Mesendoderm (in vitro differentiated cells): Measurements from ENCODE around the gene ACKR1.

Source experiments
- DNase-seq: peaks from one replicate; pipeline ENCODE4 v3.0.0; 2013
- H2AK5ac ChIP-seq: 2 replicates; pipeline ENCODE4 v1.6.1; 2013; ENCODE audit warnings: low read length, inconsistent platforms
- H2BK120ac ChIP-seq: 2 replicates; pipeline ENCODE4 v1.6.1; 2013; ENCODE audit warnings: low read depth, mild to moderate bottlenecking, low read length, moderate library complexity, mixed read lengths
- H2BK15ac ChIP-seq: replicated peaks from 2 replicates; pipeline ENCODE4 v1.6.1; 2013; ENCODE audit warnings: low read depth, mild to moderate bottlenecking, moderate library complexity
- H2BK5ac ChIP-seq: 2 replicates; pipeline ENCODE4 v1.6.1; 2013; ENCODE audit warnings: low read length, inconsistent platforms
- H3K18ac ChIP-seq: 2 replicates; pipeline ENCODE4 v1.6.1; 2013; ENCODE audit warnings: mild to moderate bottlenecking, low read length, mixed read lengths
- H3K23ac ChIP-seq: one replicate; pipeline ENCODE4 v1.6.1; 2013; ENCODE audit warnings: low read length
- H3K27ac ChIP-seq: 2 replicates; pipeline ENCODE4 v1.5.1; 2013; ENCODE audit warnings: low read depth, mild to moderate bottlenecking, inconsistent platforms, low read length, moderate library complexity
- H3K27me3 ChIP-seq: 2 replicates; pipeline ENCODE4 v1.6.1; 2013; ENCODE audit warnings: low read length, control low read depth, mild to moderate bottlenecking, inconsistent platforms; ENCODE audit not compliant: insufficient read depth, poor library complexity
- H3K36me3 ChIP-seq: 2 replicates; pipeline ENCODE4 v1.6.1; 2013; ENCODE audit warnings: low read length, inconsistent platforms; ENCODE audit not compliant: control insufficient read depth, insufficient read depth
- H3K4ac ChIP-seq: one replicate; pipeline ENCODE4 v1.6.1; 2013; ENCODE audit warnings: low read depth, mild to moderate bottlenecking, low read length, moderate library complexity
- H3K4me1 ChIP-seq: 2 replicates; pipeline ENCODE4 v1.6.1; 2013; ENCODE audit warnings: low read depth, low read length, inconsistent platforms; ENCODE audit not compliant: control insufficient read depth
- H3K4me2 ChIP-seq: 2 replicates; pipeline ENCODE4 v1.6.1; 2013; ENCODE audit warnings: low read length
- H3K4me3 ChIP-seq: 2 replicates; pipeline ENCODE4 v1.5.1; 2013; ENCODE audit warnings: mild to moderate bottlenecking, low read length
- H3K56ac ChIP-seq: one replicate; pipeline ENCODE4 v1.6.1; 2013; ENCODE audit warnings: low read length
- H3K79me1 ChIP-seq: 2 replicates; pipeline ENCODE4 v1.6.1; 2013; ENCODE audit warnings: low read length, inconsistent platforms
- H3K79me2 ChIP-seq: 2 replicates; pipeline ENCODE4 v1.6.1; 2013; ENCODE audit warnings: mild to moderate bottlenecking, low read length; ENCODE audit not compliant: control insufficient read depth, insufficient read depth
- H3K9ac ChIP-seq: 2 replicates; pipeline ENCODE4 v1.6.1; 2013; ENCODE audit warnings: low read length, inconsistent platforms
- H4K5ac ChIP-seq: one replicate; pipeline ENCODE4 v1.6.1; 2013; ENCODE audit warnings: low read length
- H4K8ac ChIP-seq: one replicate; pipeline ENCODE4 v1.6.1; 2013; ENCODE audit warnings: low read depth, mild to moderate bottlenecking, control low read depth, low read length, moderate library complexity
- WGBS: extraction: QIAGEN DNeasy Blood & Tissue Kit; methylation state at CpG from one replicate; pipeline ENCODE4 v1.1.7; 2013; ENCODE audit warnings: low lambda C conversion rate, missing lambda C conversion rate; ENCODE audit not compliant: insufficient coverage; ENCODE audit errors: extremely low coverage; 5-methylcytosine and 5-hydroxymethylcytosine counted together

The ACKR1 gene

GRCh38 chr1:159173320-159173719 lies 31.4 kb upstream of the ACKR1 start:
- DNase-seq = no peak
- Histone ChIP-seq H3K4me2 (no peak overlapping the region), H2BK15ac (no peak overlapping the region), H3K36me3 (no peaks in the 10 kb centered on the region), H3K27ac (no peak overlapping the region), H3K27me3 (no peaks in the 10 kb centered on the region), H3K4me3 (no peak overlapping the region), H3K79me1 (no peaks in the 10 kb centered on the region), H2BK120ac (no peak overlapping the region), H3K79me2 (no peaks in the 10 kb centered on the region), H3K23ac (no peak overlapping the region), H3K9ac (no peak overlapping the region), H3K18ac (no peak overlapping the region), H4K8ac (no peak overlapping the region), H2AK5ac (no peak overlapping the region), H4K5ac (no peak overlapping the region), H3K4ac (no peak overlapping the region), H3K4me1 (peaks cover 3% of the 10 kb centered on the region), H2BK5ac (no peak overlapping the region), H3K56ac (no peak overlapping the region)
- no CpG with 5 or more reads among the region's 7 CpGs for WGBS

- H2AK5ac ChIP-seq = no peak overlapping the region
- peaks cover 3% of the 10 kb centered on the region for H3K4me1 ChIP-seq
- H3K56ac ChIP-seq = no peak overlapping the region
- no peak overlapping the region for H3K4me2 ChIP-seq
- H3K23ac ChIP-seq = no peak overlapping the region
- H3K4me3 ChIP-seq = no peak overlapping the region
- no peak overlapping the region for H4K5ac ChIP-seq
- no peak overlapping the region for H3K9ac ChIP-seq
- WGBS = no CpG with 5 or more reads among the region's 2 CpGs
- H3K79me1 ChIP-seq = no peaks in the 10 kb centered on the region
- H4K8ac ChIP-seq = no peak overlapping the region
- H2BK5ac ChIP-seq = no peak overlapping the region
- no peak for DNase-seq
- H3K36me3 ChIP-seq = no peaks in the 10 kb centered on the region
- H2BK15ac ChIP-seq = no peak overlapping the region
- H2BK120ac ChIP-seq = no peak overlapping the region
- H3K18ac ChIP-seq = no peak overlapping the region
- no peaks in the 10 kb centered on the region for H3K79me2 ChIP-seq
- H3K27ac ChIP-seq = no peak overlapping the region
- H3K27me3 ChIP-seq = no peaks in the 10 kb centered on the region
- no peak overlapping the region for H3K4ac ChIP-seq
These were observed 29.1 kb upstream of the ACKR1 start for GRCh38 chr1:159175571-159175970.

- no peaks in the 10 kb centered on the region for H3K79me2 ChIP-seq
- no peak overlapping the region for H2BK5ac ChIP-seq
- peak; percentile 91 for DNase-seq
- no peak overlapping the region for H2BK120ac ChIP-seq
- no peak overlapping the region for H3K9ac ChIP-seq
- no peak overlapping the region for H4K5ac ChIP-seq
- H3K4ac ChIP-seq = no peak overlapping the region
- H3K27ac ChIP-seq = no peak overlapping the region
- H3K18ac ChIP-seq = no peak overlapping the region
- no peak overlapping the region for H3K23ac ChIP-seq
- H2AK5ac ChIP-seq = no peak overlapping the region
- no peak overlapping the region for H4K8ac ChIP-seq
- H2BK15ac ChIP-seq = no peak overlapping the region
- no CpG with 5 or more reads among the region's 3 CpGs for WGBS
- H3K56ac ChIP-seq = no peak overlapping the region
- no peaks in the 10 kb centered on the region for H3K79me1 ChIP-seq
- H3K4me2 ChIP-seq = no peak overlapping the region
- no peaks in the 10 kb centered on the region for H3K36me3 ChIP-seq
- H3K27me3 ChIP-seq = no peaks in the 10 kb centered on the region
- peaks cover 3% of the 10 kb centered on the region for H3K4me1 ChIP-seq
- no peak overlapping the region for H3K4me3 ChIP-seq
These were observed 27.3 kb upstream of the ACKR1 start for GRCh38 chr1:159177272-159177907.

- H2BK120ac ChIP-seq = no peak overlapping the region
- H3K18ac ChIP-seq = no peak overlapping the region
- no peak overlapping the region for H3K27ac ChIP-seq
- H4K8ac ChIP-seq = no peak overlapping the region
- H2BK5ac ChIP-seq = no peak overlapping the region
- no peak for DNase-seq
- H3K56ac ChIP-seq = no peak overlapping the region
- H3K4me1 ChIP-seq = no peaks in the 10 kb centered on the region
- H3K27me3 ChIP-seq = no peaks in the 10 kb centered on the region
- no peak overlapping the region for H2AK5ac ChIP-seq
- no peak overlapping the region for H2BK15ac ChIP-seq
- no peaks in the 10 kb centered on the region for H3K79me2 ChIP-seq
- no peaks in the 10 kb centered on the region for H3K36me3 ChIP-seq
- no peak overlapping the region for H3K4me3 ChIP-seq
- no peak overlapping the region for H4K5ac ChIP-seq
- no peak overlapping the region for H3K9ac ChIP-seq
- no peaks in the 10 kb centered on the region for H3K79me1 ChIP-seq
- no peak overlapping the region for H3K23ac ChIP-seq
- H3K4me2 ChIP-seq = no peak overlapping the region
- no peak overlapping the region for H3K4ac ChIP-seq
These were observed 24.8 kb upstream of the ACKR1 start for GRCh38 chr1:159179906-159180305.

- Histone ChIP-seq H3K4me3 (no peak overlapping the region), H3K36me3 (no peaks in the 10 kb centered on the region), H3K23ac (no peak overlapping the region), H3K4me1 (no peaks in the 10 kb centered on the region), H4K5ac (no peak overlapping the region), H4K8ac (no peak overlapping the region), H3K27me3 (no peaks in the 10 kb centered on the region), H3K18ac (no peak overlapping the region), H2BK5ac (no peak overlapping the region), H3K56ac (no peak overlapping the region), H3K4me2 (no peak overlapping the region), H2AK5ac (no peak overlapping the region), H2BK120ac (no peak overlapping the region), H3K9ac (no peak overlapping the region), H3K79me2 (no peaks in the 10 kb centered on the region), H3K27ac (no peak overlapping the region), H3K4ac (no peak overlapping the region), H3K79me1 (no peaks in the 10 kb centered on the region), H2BK15ac (no peak overlapping the region)
- no CpG with 5 or more reads among the region's 2 CpGs for WGBS
- no peak for DNase-seq
These were observed 24.2 kb upstream of the ACKR1 start for GRCh38 chr1:159180516-159180915.

GRCh38 chr1:159181328-159182024 lies 23.2 kb upstream of the ACKR1 start:
- WGBS = no CpG with 5 or more reads among the region's 4 CpGs

More at GRCh38 chr1:159181328-159182024, 23.2 kb upstream of the ACKR1 start:
- Histone ChIP-seq H3K79me2 (no peaks in the 10 kb centered on the region), H4K5ac (no peak overlapping the region), H2BK15ac (no peak overlapping the region), H3K56ac (no peak overlapping the region), H2BK5ac (no peak overlapping the region), H3K27ac (no peak overlapping the region), H3K27me3 (no peaks in the 10 kb centered on the region), H3K4me3 (no peak overlapping the region), H3K18ac (no peak overlapping the region), H3K4ac (no peak overlapping the region), H3K4me1 (no peaks in the 10 kb centered on the region), H3K4me2 (no peak overlapping the region), H4K8ac (no peak overlapping the region), H2BK120ac (no peak overlapping the region), H3K79me1 (no peaks in the 10 kb centered on the region), H3K36me3 (no peaks in the 10 kb centered on the region), H3K23ac (no peak overlapping the region), H3K9ac (no peak overlapping the region), H2AK5ac (no peak overlapping the region)
- DNase-seq = peak; percentile 19
